ENCODE data around the gene GNAZ.

The GNAZ gene

GRCh38 chr22:23077627-23078461 lies 7.5 kb downstream of the GNAZ start:
- no peak for DNase-seq (ENCODE audit: low read depth)

- no peak for DNase-seq (ENCODE audit: low read depth)
These were observed 8.1 kb downstream of the GNAZ start for GRCh38 chr22:23078462-23078787.

GRCh38 chr22:23079240-23079768 lies 9.0 kb downstream of the GNAZ start:
- DNase-seq (ENCODE audit: low read depth), result no peak

- no peak for DNase-seq (ENCODE audit: low read depth)
These were observed 9.6 kb downstream of the GNAZ start for GRCh38 chr22:23079814-23080521.

GRCh38 chr22:23080613-23081290 lies 10.4 kb downstream of the GNAZ start:
- DNase-seq (ENCODE audit: low read depth), result no peak

GRCh38 chr22:23082534-23083314 lies 12.4 kb downstream of the GNAZ start:
- no peak for DNase-seq (ENCODE audit: low read depth)

GRCh38 chr22:23083315-23084021 lies 13.1 kb downstream of the GNAZ start:
- DNase-seq (ENCODE audit: low read depth), result no peak

GRCh38 chr22:23084453-23085350 lies 14.4 kb downstream of the GNAZ start:
- DNase-seq (ENCODE audit: low read depth), result no peak

GRCh38 chr22:23085351-23085671 lies 15.0 kb downstream of the GNAZ start:
- no peak for DNase-seq (ENCODE audit: low read depth)

GRCh38 chr22:23085785-23086184 lies 15.5 kb downstream of the GNAZ start:
- DNase-seq (ENCODE audit: low read depth), result no peak

GRCh38 chr22:23086263-23086662 lies 15.9 kb downstream of the GNAZ start:
- no peak for DNase-seq (ENCODE audit: low read depth)

GRCh38 chr22:23086787-23087186 lies 16.5 kb downstream of the GNAZ start:
- no peak for DNase-seq (ENCODE audit: low read depth)

GRCh38 chr22:23088199-23088604 lies 17.9 kb downstream of the GNAZ start:
- DNase-seq (ENCODE audit: low read depth), result no peak

- no peak for DNase-seq (ENCODE audit: low read depth)
These were observed 18.7 kb downstream of the GNAZ start for GRCh38 chr22:23089010-23089409.

GRCh38 chr22:23089633-23090456 lies 19.5 kb downstream of the GNAZ start:
- no peak for DNase-seq (ENCODE audit: low read depth)

- no peak for DNase-seq (ENCODE audit: low read depth)
These were observed 20.1 kb downstream of the GNAZ start for GRCh38 chr22:23090457-23090835.

GRCh38 chr22:23091760-23092159 lies 21.4 kb downstream of the GNAZ start:
- no peak for DNase-seq (ENCODE audit: low read depth)

GRCh38 chr22:23092217-23092955 lies 22.1 kb downstream of the GNAZ start:
- DNase-seq (ENCODE audit: low read depth), result no peak
